Endodermal cell (in vitro differentiated cells): ENCODE measurements around the gene DCDC2. TPM values are rescaled to one million over a fixed set of nuclear protein-coding genes. Genes with fewer than 3 reads are reported as not detected.
"Not testable (repeated sequence)": the region's sequence is repeated elsewhere in the genome, so short reads cannot be mapped to it uniquely, and the experiment has no call there.

Experiments
- DNase-seq: peaks from one replicate; pipeline ENCODE4 v3.0.0-alpha.2; 2017
- H3K27ac ChIP-seq: 2 replicates; pipeline ENCODE4 v1.5.1; 2013; ENCODE audit warnings: mild to moderate bottlenecking, low read depth, low read length, moderate library complexity
- H3K27me3 ChIP-seq: 2 replicates; pipeline ENCODE4 v1.6.1; 2013; ENCODE audit warnings: mild to moderate bottlenecking, low read length, moderate library complexity; ENCODE audit not compliant: insufficient read depth, control insufficient read depth, poor library complexity, severe bottlenecking
- H3K36me3 ChIP-seq: 2 replicates; pipeline ENCODE4 v1.7.0; 2013; ENCODE audit warnings: mild to moderate bottlenecking, low read length, moderate library complexity; ENCODE audit not compliant: control insufficient read depth, insufficient read depth
- H3K4me1 ChIP-seq: one replicate; pipeline ENCODE4 v1.7.0; 2013; ENCODE audit warnings: low read length; ENCODE audit not compliant: control insufficient read depth, insufficient read depth
- H3K4me3 ChIP-seq: 2 replicates; pipeline ENCODE4 v1.5.1; 2013; ENCODE audit warnings: mild to moderate bottlenecking, low read length, moderate library complexity
- H3K9ac ChIP-seq: 2 replicates; pipeline ENCODE4 v1.6.1; 2013; ENCODE audit warnings: mild to moderate bottlenecking, low read length, moderate library complexity; ENCODE audit not compliant: poor library complexity, severe bottlenecking; ENCODE audit errors: extremely low read depth
- H3K9me3 ChIP-seq: 2 replicates; pipeline ENCODE4 v1.6.1; 2013; ENCODE audit warnings: mild to moderate bottlenecking, low read length, moderate library complexity; ENCODE audit not compliant: control insufficient read depth
- H3K27ac Mint-ChIP-seq: 2 replicates; pipeline ENCODE4 v1.8.0; 2020; ENCODE audit warnings: mixed read lengths
- H3K27me3 Mint-ChIP-seq: 2 replicates; pipeline ENCODE4 v1.8.0; 2021; ENCODE audit warnings: mild to moderate bottlenecking, mixed read lengths; ENCODE audit not compliant: insufficient read depth
- H3K36me3 Mint-ChIP-seq: 2 replicates; pipeline ENCODE4 v1.8.0; 2020; ENCODE audit warnings: low read depth, mixed read lengths
- H3K4me1 Mint-ChIP-seq: 2 replicates; pipeline ENCODE4 v1.8.0; 2020; ENCODE audit warnings: mixed read lengths
- H3K4me3 Mint-ChIP-seq: 2 replicates; pipeline ENCODE4 v1.8.0; 2020; ENCODE audit warnings: mild to moderate bottlenecking, moderate library complexity, mixed read lengths
- H3K9me3 Mint-ChIP-seq: 2 replicates; pipeline ENCODE4 v1.8.0; 2020; ENCODE audit warnings: mild to moderate bottlenecking, mixed read lengths
- CTCF ChIP-seq: fragments of 200-600 bp; sonication (generic); conservative IDR thresholded peaks from 2 replicates; pipeline ENCODE4 v1.5.0; 2021; ENCODE audit warnings: antibody characterized with exemption, mild to moderate bottlenecking
- WGBS, 2 experiments: methylation state at CpG; one replicate each; pipeline versions ENCODE4 v1.1.5 to v1.1.7; 2013; ENCODE audit warnings: missing lambda C conversion rate in 2 of 2, mixed read lengths in 1 of 2; ENCODE audit not compliant: insufficient coverage in 1 of 2, insufficient read length in 1 of 2; 5-methylcytosine and 5-hydroxymethylcytosine counted together
- total RNA-seq, 2 donors: library from RNA; stranded (reverse); fragmentation: NEBNext Ultra II Directional in 1 of 2; extraction: Animal tissue kit (Norgen Biotek cat#: 25700) in 1 of 2; gene quantifications; 2 replicates in 1 of 2; 3 replicates in 1 of 2; pipeline ENCODE4 v1.2.1, GENCODE V29; 2021

DCDC2 gene
- total RNA-seq, 2 donors from 2014 or later = 0.49 to 1.4 TPM

DNA sequence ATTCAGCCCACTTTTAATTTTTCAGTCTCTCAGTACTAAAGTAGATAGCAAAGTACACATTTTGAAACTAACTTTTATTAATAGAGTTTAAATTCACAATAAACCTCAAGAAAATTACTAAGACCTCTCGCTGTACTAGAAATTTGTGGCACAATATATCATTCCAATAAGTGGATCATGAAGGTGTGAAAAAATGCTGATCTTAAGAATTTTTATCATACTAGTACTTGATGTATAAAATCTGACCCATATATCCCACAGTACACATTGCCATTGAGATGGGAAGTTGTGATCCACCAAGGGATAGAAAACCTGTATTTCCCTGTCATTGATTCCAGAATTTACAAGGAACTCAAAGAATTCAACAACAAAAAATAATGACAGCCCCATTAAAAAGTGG lies 85.7 kb downstream of the DCDC2 start:
- H3K4me3 Mint-ChIP-seq = no peak overlapping the region
- H3K9me3 ChIP-seq = no peaks in the 10 kb centered on the region
- H3K27me3 ChIP-seq = no peaks in the 10 kb centered on the region
- no peaks in the 10 kb centered on the region for H3K4me1 ChIP-seq
- H3K4me3 ChIP-seq = no peak overlapping the region
- no peak for TF ChIP-seq CTCF
- H3K27ac ChIP-seq = no peak overlapping the region
- DNase-seq = no peak
- WGBS, 2 experiments = 100% methylated on average over 1 of the region's 1 CpG; no CpG with 5 or more reads in 1 of the 2 experiments
- no peak overlapping the region for H3K27ac Mint-ChIP-seq
- no peaks in the 10 kb centered on the region for H3K4me1 Mint-ChIP-seq
- H3K9me3 Mint-ChIP-seq = no peaks in the 10 kb centered on the region
- no peaks in the 10 kb centered on the region for H3K36me3 ChIP-seq
- no peak overlapping the region for H3K9ac ChIP-seq
- H3K36me3 Mint-ChIP-seq = no peaks in the 10 kb centered on the region
- no peaks in the 10 kb centered on the region for H3K27me3 Mint-ChIP-seq

DNA sequence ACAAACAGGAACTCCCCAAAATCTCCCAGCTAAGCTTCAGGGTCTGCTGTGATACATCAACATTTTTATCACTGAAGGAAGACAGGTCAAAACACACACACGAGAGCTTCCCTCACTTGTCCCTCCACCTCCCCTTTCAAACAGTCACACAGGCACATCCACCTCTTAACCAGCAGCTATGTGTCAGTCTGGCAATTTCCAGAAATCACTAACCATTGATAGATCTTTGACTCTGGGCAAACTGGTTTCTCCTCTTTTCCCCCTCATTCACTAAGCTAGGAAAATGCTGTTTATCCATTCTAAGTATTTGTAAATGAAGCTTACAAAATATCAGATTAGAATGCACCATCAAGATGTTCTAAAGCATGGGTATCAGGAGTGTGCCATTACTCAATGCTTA lies 87.8 kb downstream of the DCDC2 start:
- H3K27ac ChIP-seq = no peak overlapping the region

DNA sequence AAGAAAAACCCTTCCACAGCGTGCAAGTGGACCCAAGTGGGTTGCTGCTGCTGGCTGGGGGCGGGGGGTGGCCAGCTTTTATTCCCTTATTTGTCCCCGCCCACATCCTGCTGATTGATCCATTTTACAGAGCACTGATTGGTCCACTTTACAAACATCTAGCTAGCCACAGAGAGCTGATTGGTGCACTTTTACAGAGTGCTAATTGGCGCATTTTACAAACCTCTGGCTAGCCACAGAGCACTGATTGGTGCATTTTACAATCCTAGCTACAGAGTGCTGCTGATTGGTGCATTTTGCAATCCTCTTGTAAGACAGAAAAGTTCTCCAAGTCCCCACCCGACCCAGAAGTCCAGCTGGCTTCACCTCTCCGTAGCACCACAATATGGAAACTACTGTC lies 99.6 kb downstream of the DCDC2 start:
- H3K4me1 ChIP-seq = peaks cover 10% of the 10 kb centered on the region
- DNase-seq, H3K27me3 ChIP-seq, H3K4me3 ChIP-seq, H3K4me3 Mint-ChIP-seq, H3K9me3 Mint-ChIP-seq, H3K27me3 Mint-ChIP-seq, H3K36me3 ChIP-seq, H3K36me3 Mint-ChIP-seq, H3K9ac ChIP-seq, H3K27ac Mint-ChIP-seq, H3K27ac ChIP-seq: not testable (repeated sequence)
- peaks cover 14% of the 10 kb centered on the region for H3K4me1 Mint-ChIP-seq
- peaks cover 20% of the 10 kb centered on the region for H3K9me3 ChIP-seq
- WGBS, 2 experiments = 86 to 95% methylated on average over 6 of the region's 6 CpGs

More for the DNA sequence above, 87.8 kb downstream of the DCDC2 start:
- Histone ChIP-seq H3K4me1 (no peaks in the 10 kb centered on the region), H3K9ac (no peak overlapping the region), H3K9me3 (no peaks in the 10 kb centered on the region), H3K27me3 (no peaks in the 10 kb centered on the region), H3K4me3 (no peak overlapping the region), H3K36me3 (no peaks in the 10 kb centered on the region)
- no peaks in the 10 kb centered on the region for H3K9me3 Mint-ChIP-seq
- WGBS, 2 experiments = 80 to 83% methylated on average over 1 of the region's 1 CpG
- H3K27me3 Mint-ChIP-seq = no peaks in the 10 kb centered on the region
- H3K4me3 Mint-ChIP-seq = no peak overlapping the region
- DNase-seq = no peak
- H3K4me1 Mint-ChIP-seq = no peaks in the 10 kb centered on the region
- no peak overlapping the region for H3K27ac Mint-ChIP-seq
- TF ChIP-seq CTCF = no peak
- no peaks in the 10 kb centered on the region for H3K36me3 Mint-ChIP-seq

- Histone ChIP-seq H3K36me3 (no peaks in the 10 kb centered on the region), H3K27me3 (no peaks in the 10 kb centered on the region), H3K9me3 (peaks cover 28% of the 10 kb centered on the region), H3K9ac (no peak overlapping the region), H3K4me1 (peaks cover 6% of the 10 kb centered on the region), H3K27ac (no peak overlapping the region), H3K4me3 (no peak overlapping the region)
- 86 to 96% methylated on average over 4 of the region's 4 CpGs for WGBS, 2 experiments
- H3K9me3 Mint-ChIP-seq = peaks cover 4% of the 10 kb centered on the region
- TF ChIP-seq CTCF = peak; percentile 73
- H3K27ac Mint-ChIP-seq = no peak overlapping the region
- H3K36me3 Mint-ChIP-seq = no peaks in the 10 kb centered on the region
- peak; percentile 58 for DNase-seq
- peaks cover 12% of the 10 kb centered on the region for H3K4me1 Mint-ChIP-seq
- H3K27me3 Mint-ChIP-seq = no peaks in the 10 kb centered on the region
- no peak overlapping the region for H3K4me3 Mint-ChIP-seq
Observed at GRCh38 chr6:24257282-24257681, 100.6 kb downstream of the DCDC2 start.
